Mesodermal cell (in vitro differentiated cells): ENCODE measurements around the gene GREB1L.

Experiments
- H3K27ac ChIP-seq: 2 replicates; pipeline ENCODE4 v1.7.0; 2013; ENCODE audit warnings: mild to moderate bottlenecking, low read depth, low read length, moderate library complexity; ENCODE audit not compliant: severe bottlenecking
- H3K36me3 ChIP-seq: 2 replicates; pipeline ENCODE4 v1.7.1; 2013; ENCODE audit warnings: mild to moderate bottlenecking, low read length, moderate library complexity; ENCODE audit not compliant: control insufficient read depth, insufficient read depth
- H3K4me1 ChIP-seq: one replicate; pipeline ENCODE4 v1.7.1; 2013; ENCODE audit warnings: mild to moderate bottlenecking, low read length; ENCODE audit not compliant: insufficient read depth, control insufficient read depth, poor library complexity, severe bottlenecking
- H3K4me3 ChIP-seq: 2 replicates; pipeline ENCODE4 v1.7.0; 2013; ENCODE audit warnings: low read length, control low read depth, mild to moderate bottlenecking; ENCODE audit not compliant: insufficient read depth, poor library complexity, severe bottlenecking; ENCODE audit errors: extremely low read depth
- H3K9me3 ChIP-seq: 2 replicates; pipeline ENCODE4 v1.7.1; 2013; ENCODE audit warnings: mild to moderate bottlenecking, low read length, moderate library complexity; ENCODE audit not compliant: control insufficient read depth
- WGBS, 2 experiments: methylation state at CpG; one replicate each; pipeline ENCODE4 v1.1.5; 2013; ENCODE audit warnings: missing lambda C conversion rate in 2 of 2; ENCODE audit not compliant: insufficient coverage in 2 of 2; 5-methylcytosine and 5-hydroxymethylcytosine counted together

The GREB1L gene

GRCh38 chr18:21454725-21455124, 212.7 kb downstream of the GREB1L start:
- H3K4me3 ChIP-seq = no peak overlapping the region
- peaks cover 51% of the 10 kb centered on the region for H3K36me3 ChIP-seq

GRCh38 chr18:21456428-21457178, 214.6 kb downstream of the GREB1L start:
- H3K4me1 ChIP-seq = peaks cover 12% of the 10 kb centered on the region
- no peak overlapping the region for H3K4me3 ChIP-seq
- no peak overlapping the region for H3K27ac ChIP-seq
- 100% methylated on average over 1 of the region's 5 CpGs; no CpG with 5 or more reads in 1 of the 2 experiments for WGBS, 2 experiments
- no peaks in the 10 kb centered on the region for H3K9me3 ChIP-seq
- peaks cover 53% of the 10 kb centered on the region for H3K36me3 ChIP-seq

More at GRCh38 chr18:21454725-21455124, 212.7 kb downstream of the GREB1L start:
- 91 to 100% methylated on average over 1 to 2 of the region's 5 CpGs for WGBS, 2 experiments
- Histone ChIP-seq H3K4me1 (peaks cover 12% of the 10 kb centered on the region), H3K9me3 (no peaks in the 10 kb centered on the region), H3K27ac (no peak overlapping the region)

- no peak overlapping the region for H3K27ac ChIP-seq
- H3K9me3 ChIP-seq = no peaks in the 10 kb centered on the region
- peaks cover 51% of the 10 kb centered on the region for H3K36me3 ChIP-seq
- H3K4me1 ChIP-seq = peaks cover 7% of the 10 kb centered on the region
- no peak overlapping the region for H3K4me3 ChIP-seq
Observed at GRCh38 chr18:21457179-21457535, 215.1 kb downstream of the GREB1L start.

- WGBS, 2 experiments = 100% methylated on average over 1 of the region's 1 CpG; no CpG with 5 or more reads in 1 of the 2 experiments
- Histone ChIP-seq H3K27ac (no peak overlapping the region), H3K36me3 (peaks cover 51% of the 10 kb centered on the region), H3K9me3 (no peaks in the 10 kb centered on the region), H3K4me1 (no peaks in the 10 kb centered on the region), H3K4me3 (no peak overlapping the region)
Observed at GRCh38 chr18:21458310-21458709, 216.3 kb downstream of the GREB1L start.

GRCh38 chr18:21458788-21459187, 216.8 kb downstream of the GREB1L start:
- no peak overlapping the region for H3K27ac ChIP-seq
- H3K4me3 ChIP-seq = no peak overlapping the region
- no peaks in the 10 kb centered on the region for H3K4me1 ChIP-seq
- WGBS, 2 experiments = 84 to 100% methylated on average over 2 to 3 of the region's 6 CpGs
- H3K9me3 ChIP-seq = no peaks in the 10 kb centered on the region
- peaks cover 48% of the 10 kb centered on the region for H3K36me3 ChIP-seq

GRCh38 chr18:21459706-21460286, 217.8 kb downstream of the GREB1L start:
- peaks cover 38% of the 10 kb centered on the region for H3K36me3 ChIP-seq
- no peaks in the 10 kb centered on the region for H3K9me3 ChIP-seq
- 95 to 98% methylated on average over 6 to 8 of the region's 10 CpGs for WGBS, 2 experiments
- H3K4me3 ChIP-seq = no peak overlapping the region
- H3K27ac ChIP-seq = no peak overlapping the region
- H3K4me1 ChIP-seq = no peaks in the 10 kb centered on the region

- no peak overlapping the region for H3K27ac ChIP-seq
- H3K4me3 ChIP-seq = no peak overlapping the region
- 95 to 96% methylated on average over 3 to 4 of the region's 4 CpGs for WGBS, 2 experiments
- H3K9me3 ChIP-seq = no peaks in the 10 kb centered on the region
- H3K4me1 ChIP-seq = no peaks in the 10 kb centered on the region
- peaks cover 28% of the 10 kb centered on the region for H3K36me3 ChIP-seq
Observed at GRCh38 chr18:21461460-21461859, 219.4 kb downstream of the GREB1L start.

- peaks cover 23% of the 10 kb centered on the region for H3K36me3 ChIP-seq
- 100% methylated on average over 1 to 2 of the region's 3 CpGs for WGBS, 2 experiments
Observed at GRCh38 chr18:21463718-21464117, 221.7 kb downstream of the GREB1L start.

GRCh38 chr18:21468514-21469164, 226.6 kb downstream of the GREB1L start:
- 94% methylated on average over 4 of the region's 4 CpGs; no CpG with 5 or more reads in 1 of the 2 experiments for WGBS, 2 experiments
- H3K27ac ChIP-seq = no peak overlapping the region
- H3K4me3 ChIP-seq = no peak overlapping the region
- no peaks in the 10 kb centered on the region for H3K4me1 ChIP-seq
- H3K36me3 ChIP-seq = peaks cover 15% of the 10 kb centered on the region
- H3K9me3 ChIP-seq = peaks cover 2% of the 10 kb centered on the region

More at GRCh38 chr18:21463718-21464117, 221.7 kb downstream of the GREB1L start:
- Histone ChIP-seq H3K4me1 (no peaks in the 10 kb centered on the region), H3K27ac (no peak overlapping the region), H3K9me3 (no peaks in the 10 kb centered on the region), H3K4me3 (no peak overlapping the region)

GRCh38 chr18:21472741-21473140, 230.7 kb downstream of the GREB1L start:
- H3K4me1 ChIP-seq = no peaks in the 10 kb centered on the region
- peaks cover 15% of the 10 kb centered on the region for H3K36me3 ChIP-seq
- WGBS, 2 experiments = 90 to 100% methylated on average over 1 of the region's 2 CpGs
- H3K9me3 ChIP-seq = peaks cover 5% of the 10 kb centered on the region
- no peak overlapping the region for H3K4me3 ChIP-seq
- no peak overlapping the region for H3K27ac ChIP-seq
